SU-DHL-6 (cell line): Measurements from ENCODE around the gene PAIP2.

Source experiments
- H2AFZ ChIP-seq: fragments of 200-600 bp; sonication (generic); 2 replicates; pipeline ENCODE4 v1.6.1; 2014; ENCODE audit warnings: low read depth, mild to moderate bottlenecking, moderate library complexity, mixed read lengths, antibody characterized with exemption, low read length; ENCODE audit not compliant: severe bottlenecking
- H3F3A ChIP-seq: fragments of 200-600 bp; shearing (Covaris generic); 2 replicates; pipeline ENCODE4 v1.6.0; 2016; ENCODE audit warnings: antibody characterized with exemption, mild to moderate bottlenecking; ENCODE audit not compliant: insufficient read depth
- H3K27ac ChIP-seq: fragments of 200-600 bp; sonication (generic); 2 replicates; pipeline ENCODE4 v1.5.1; 2016; ENCODE audit warnings: low read depth, mild to moderate bottlenecking, low read length, moderate library complexity, mixed read lengths
- H3K27me3 ChIP-seq: fragments of 200-600 bp; sonication (generic), shearing (Covaris generic); 2 replicates; pipeline ENCODE4 v1.6.0; 2014; ENCODE audit warnings: mild to moderate bottlenecking, low read length
- H3K36me3 ChIP-seq: fragments of 200-600 bp; sonication (generic); 2 replicates; pipeline ENCODE4 v1.6.1; 2014; ENCODE audit warnings: mild to moderate bottlenecking, low read length, mixed read lengths
- H3K4me2 ChIP-seq: fragments of 300-600, 200-600 bp; shearing (Covaris generic), sonication (generic); 2 replicates; pipeline ENCODE4 v1.6.0; 2014; ENCODE audit warnings: low read length, low read depth, mild to moderate bottlenecking; ENCODE audit not compliant: poor library complexity, severe bottlenecking
- H3K4me3 ChIP-seq: fragments of 200-600 bp; sonication (generic); 2 replicates; pipeline ENCODE4 v1.5.1; 2014; ENCODE audit warnings: antibody characterized with exemption, low read length, mild to moderate bottlenecking, mixed read lengths; ENCODE audit not compliant: insufficient read depth, poor library complexity, severe bottlenecking
- H3K79me2 ChIP-seq: fragments of 200-600 bp; sonication (generic); 2 replicates; pipeline ENCODE4 v1.6.1; 2014; ENCODE audit warnings: mild to moderate bottlenecking, low read length, moderate library complexity; ENCODE audit not compliant: insufficient read depth
- H3K9ac ChIP-seq: fragments of 200-600 bp; sonication (generic); 2 replicates; pipeline ENCODE4 v1.7.0; 2014; ENCODE audit warnings: mild to moderate bottlenecking, low read length
- H3K9me2 ChIP-seq: fragments of 200-600 bp; sonication (generic); replicated peaks from 2 replicates; pipeline ENCODE4 v1.6.1; 2014; ENCODE audit warnings: low read length; ENCODE audit not compliant: insufficient read depth
- H3K9me3 ChIP-seq: fragments of 200-600 bp; sonication (generic); 2 replicates; pipeline ENCODE4 v1.6.1; 2014; ENCODE audit warnings: low read length, mixed read lengths; ENCODE audit not compliant: insufficient read depth
- H4K20me1 ChIP-seq: fragments of 200-600 bp; sonication (generic); 2 replicates; pipeline ENCODE4 v1.6.1; 2014; ENCODE audit warnings: low read depth, mild to moderate bottlenecking, antibody characterized with exemption, low read length, moderate library complexity, mixed read lengths
- CTCF ChIP-seq: fragments of 200-600 bp; sonication (generic); IDR thresholded peaks from one replicate; pipeline ENCODE4 v1.5.1; 2017; ENCODE audit warnings: antibody characterized with exemption, mild to moderate bottlenecking, low read length, moderate library complexity; ENCODE audit not compliant: insufficient read depth, poor library complexity, severe bottlenecking
- EZH2phosphoT487 ChIP-seq: fragments of 200-600 bp; sonication (generic), shearing (Covaris generic); conservative IDR thresholded peaks from 2 replicates; pipeline ENCODE4 v1.6.1; 2018; ENCODE audit warnings: mild to moderate bottlenecking, antibody characterized with exemption, low read length, moderate library complexity, mixed read lengths

Gene PAIP2

GRCh38 chr5:139410993-139411828, 69.6 kb downstream of the PAIP2 start:
- Histone ChIP-seq H3K79me2 (no peaks in the 10 kb centered on the region), H3K27ac (no peak overlapping the region), H3K9ac (no peak overlapping the region), H3K36me3 (no peaks in the 10 kb centered on the region), H4K20me1 (no peaks in the 10 kb centered on the region), H3F3A (no peaks in the 10 kb centered on the region), H3K4me3 (no peak overlapping the region), H3K4me2 (no peak overlapping the region), H2AFZ (no peak overlapping the region), H3K27me3 (no peaks in the 10 kb centered on the region), H3K9me2 (no peaks in the 10 kb centered on the region), H3K9me3 (no peaks in the 10 kb centered on the region)
- TF ChIP-seq CTCF: no peak
- no peak for TF ChIP-seq EZH2phosphoT487

- Histone ChIP-seq H3K4me3 (no peak overlapping the region), H3F3A (no peaks in the 10 kb centered on the region), H3K9me3 (no peaks in the 10 kb centered on the region), H3K79me2 (no peaks in the 10 kb centered on the region), H2AFZ (no peak overlapping the region), H3K9ac (no peak overlapping the region), H3K36me3 (no peaks in the 10 kb centered on the region), H3K9me2 (no peaks in the 10 kb centered on the region), H3K4me2 (no peak overlapping the region), H3K27ac (no peak overlapping the region), H3K27me3 (no peaks in the 10 kb centered on the region), H4K20me1 (no peaks in the 10 kb centered on the region)
- TF ChIP-seq EZH2phosphoT487 (no peak), CTCF (no peak)
These were observed 71.5 kb downstream of the PAIP2 start for GRCh38 chr5:139413153-139413552.

GRCh38 chr5:139413963-139414362, 72.3 kb downstream of the PAIP2 start:
- Histone ChIP-seq H3K36me3 (no peaks in the 10 kb centered on the region), H3K9me3 (no peaks in the 10 kb centered on the region), H4K20me1 (no peaks in the 10 kb centered on the region), H2AFZ (no peak overlapping the region), H3K27me3 (no peaks in the 10 kb centered on the region), H3K79me2 (no peaks in the 10 kb centered on the region), H3K27ac (no peak overlapping the region), H3K4me3 (no peak overlapping the region), H3F3A (no peaks in the 10 kb centered on the region), H3K9me2 (no peaks in the 10 kb centered on the region), H3K4me2 (no peak overlapping the region), H3K9ac (no peak overlapping the region)
- no peak for TF ChIP-seq EZH2phosphoT487
- no peak for TF ChIP-seq CTCF
